T-helper 2 cell treated with Interferon-gamma antibody and Interleukin-4, amounts not matched to agents 5 μg/mL and 100 μg/mL, for 36 hours (primary cell): Measurements from ENCODE around the gene NIPBL.

Source experiments
- DNase-seq: peaks from one replicate; pipeline ENCODE4 v3.0.0; 2021; ENCODE audit warnings: low spot score
- H3K27ac Mint-ChIP-seq: one replicate; pipeline ENCODE4 v1.8.0; 2021; ENCODE audit warnings: mild to moderate bottlenecking, mixed read lengths
- H3K27me3 Mint-ChIP-seq: one replicate; pipeline ENCODE4 v1.8.0; 2021; ENCODE audit warnings: low read depth, mixed read lengths
- H3K36me3 Mint-ChIP-seq: one replicate; pipeline ENCODE4 v1.8.0; 2021; ENCODE audit warnings: low read depth, mixed read lengths
- H3K4me1 Mint-ChIP-seq: one replicate; pipeline ENCODE4 v1.8.0; 2021; ENCODE audit warnings: low read depth, mixed read lengths
- H3K4me3 Mint-ChIP-seq: one replicate; pipeline ENCODE4 v1.8.0; 2022; ENCODE audit warnings: mild to moderate bottlenecking, moderate library complexity, mixed read lengths
- H3K9me3 Mint-ChIP-seq: one replicate; pipeline ENCODE4 v1.8.0; 2021; ENCODE audit warnings: mixed read lengths

The NIPBL gene

GRCh38 chr5:36938129-36938528 lies 61.6 kb downstream of the NIPBL start:
- DNase-seq = no peak
- H3K36me3 Mint-ChIP-seq = no peaks in the 10 kb centered on the region
- no peak overlapping the region for H3K4me3 Mint-ChIP-seq
- H3K4me1 Mint-ChIP-seq = peaks cover 10% of the 10 kb centered on the region
- H3K9me3 Mint-ChIP-seq = no peaks in the 10 kb centered on the region
- H3K27ac Mint-ChIP-seq = no peak overlapping the region
- H3K27me3 Mint-ChIP-seq = no peaks in the 10 kb centered on the region

- peaks cover 12% of the 10 kb centered on the region for H3K4me1 Mint-ChIP-seq
- H3K4me3 Mint-ChIP-seq = no peak overlapping the region
- H3K27me3 Mint-ChIP-seq = no peaks in the 10 kb centered on the region
- no peak overlapping the region for H3K27ac Mint-ChIP-seq
- no peak for DNase-seq
- H3K9me3 Mint-ChIP-seq = no peaks in the 10 kb centered on the region
- no peaks in the 10 kb centered on the region for H3K36me3 Mint-ChIP-seq
These were observed 63.6 kb downstream of the NIPBL start for GRCh38 chr5:36939969-36940858.

- no peak overlapping the region for H3K27ac Mint-ChIP-seq
- no peaks in the 10 kb centered on the region for H3K27me3 Mint-ChIP-seq
- H3K4me1 Mint-ChIP-seq = peaks cover 9% of the 10 kb centered on the region
- H3K36me3 Mint-ChIP-seq = no peaks in the 10 kb centered on the region
- H3K9me3 Mint-ChIP-seq = no peaks in the 10 kb centered on the region
- no peak overlapping the region for H3K4me3 Mint-ChIP-seq
- no peak for DNase-seq
These were observed 67.0 kb downstream of the NIPBL start for GRCh38 chr5:36943584-36943983.

GRCh38 chr5:36944024-36944423 lies 67.5 kb downstream of the NIPBL start:
- Mint-ChIP-seq H3K27me3 (no peaks in the 10 kb centered on the region), H3K36me3 (no peaks in the 10 kb centered on the region), H3K9me3 (no peaks in the 10 kb centered on the region), H3K27ac (no peak overlapping the region), H3K4me3 (no peak overlapping the region), H3K4me1 (peaks cover 9% of the 10 kb centered on the region)
- no peak for DNase-seq

- no peak overlapping the region for H3K4me3 Mint-ChIP-seq
- no peak for DNase-seq
- H3K27ac Mint-ChIP-seq = no peak overlapping the region
- no peaks in the 10 kb centered on the region for H3K27me3 Mint-ChIP-seq
- no peaks in the 10 kb centered on the region for H3K36me3 Mint-ChIP-seq
- H3K9me3 Mint-ChIP-seq = no peaks in the 10 kb centered on the region
- peaks cover 11% of the 10 kb centered on the region for H3K4me1 Mint-ChIP-seq
These were observed 68.1 kb downstream of the NIPBL start for GRCh38 chr5:36944607-36945225.

- Mint-ChIP-seq H3K36me3 (no peaks in the 10 kb centered on the region), H3K9me3 (no peaks in the 10 kb centered on the region), H3K27me3 (no peaks in the 10 kb centered on the region), H3K4me1 (peaks cover 11% of the 10 kb centered on the region), H3K27ac (no peak overlapping the region), H3K4me3 (no peak overlapping the region)
- DNase-seq = no peak
These were observed 69.1 kb downstream of the NIPBL start for GRCh38 chr5:36945687-36946086.

- Mint-ChIP-seq H3K4me3 (no peak overlapping the region), H3K27ac (no peak overlapping the region)
These were observed 69.5 kb downstream of the NIPBL start for GRCh38 chr5:36946101-36946500.

GRCh38 chr5:36948041-36948440 lies 71.5 kb downstream of the NIPBL start:
- DNase-seq = no peak
- Mint-ChIP-seq H3K36me3 (no peaks in the 10 kb centered on the region), H3K4me3 (no peak overlapping the region), H3K4me1 (peaks cover 15% of the 10 kb centered on the region), H3K27me3 (no peaks in the 10 kb centered on the region), H3K27ac (no peak overlapping the region), H3K9me3 (no peaks in the 10 kb centered on the region)

More at GRCh38 chr5:36946101-36946500, 69.5 kb downstream of the NIPBL start:
- Mint-ChIP-seq H3K27me3 (no peaks in the 10 kb centered on the region), H3K4me1 (peaks cover 13% of the 10 kb centered on the region), H3K36me3 (no peaks in the 10 kb centered on the region), H3K9me3 (no peaks in the 10 kb centered on the region)
- DNase-seq = no peak

- H3K27me3 Mint-ChIP-seq = no peaks in the 10 kb centered on the region
- no peaks in the 10 kb centered on the region for H3K36me3 Mint-ChIP-seq
- peaks cover 15% of the 10 kb centered on the region for H3K4me1 Mint-ChIP-seq
- H3K9me3 Mint-ChIP-seq = no peaks in the 10 kb centered on the region
- H3K27ac Mint-ChIP-seq = no peak overlapping the region
- DNase-seq = no peak
- H3K4me3 Mint-ChIP-seq = no peak overlapping the region
These were observed 72.1 kb downstream of the NIPBL start for GRCh38 chr5:36948650-36949049.

GRCh38 chr5:36949593-36949992 lies 73.0 kb downstream of the NIPBL start:
- no peaks in the 10 kb centered on the region for H3K27me3 Mint-ChIP-seq
- H3K9me3 Mint-ChIP-seq = no peaks in the 10 kb centered on the region
- no peak overlapping the region for H3K4me3 Mint-ChIP-seq
- DNase-seq = no peak
- peaks cover 2% of the 10 kb centered on the region for H3K36me3 Mint-ChIP-seq
- no peak overlapping the region for H3K27ac Mint-ChIP-seq
- peaks cover 13% of the 10 kb centered on the region for H3K4me1 Mint-ChIP-seq

GRCh38 chr5:36950586-36951457 lies 74.3 kb downstream of the NIPBL start:
- no peak overlapping the region for H3K4me3 Mint-ChIP-seq

GRCh38 chr5:36953043-36953442 lies 76.5 kb downstream of the NIPBL start:
- Mint-ChIP-seq H3K9me3 (no peaks in the 10 kb centered on the region), H3K4me1 (peaks cover 10% of the 10 kb centered on the region), H3K27me3 (no peaks in the 10 kb centered on the region), H3K36me3 (peaks cover 16% of the 10 kb centered on the region), H3K27ac (no peak overlapping the region), H3K4me3 (no peak overlapping the region)
- DNase-seq = no peak

More at GRCh38 chr5:36950586-36951457, 74.3 kb downstream of the NIPBL start:
- no peak overlapping the region for H3K27ac Mint-ChIP-seq
- no peak for DNase-seq
- H3K27me3 Mint-ChIP-seq = no peaks in the 10 kb centered on the region
- peaks cover 9% of the 10 kb centered on the region for H3K36me3 Mint-ChIP-seq
- peaks cover 10% of the 10 kb centered on the region for H3K4me1 Mint-ChIP-seq
- no peaks in the 10 kb centered on the region for H3K9me3 Mint-ChIP-seq

GRCh38 chr5:36957953-36958537 lies 81.5 kb downstream of the NIPBL start:
- peaks cover 21% of the 10 kb centered on the region for H3K36me3 Mint-ChIP-seq
- H3K27me3 Mint-ChIP-seq = no peaks in the 10 kb centered on the region
- no peak overlapping the region for H3K27ac Mint-ChIP-seq

More at GRCh38 chr5:36957953-36958537, 81.5 kb downstream of the NIPBL start:
- Mint-ChIP-seq H3K9me3 (no peaks in the 10 kb centered on the region), H3K4me3 (no peak overlapping the region), H3K4me1 (no peaks in the 10 kb centered on the region)
- DNase-seq = no peak
